Coronary artery (tissue), 2 donors: ENCODE results near the gene CARD16.
"Not testable (repeated sequence)": the region's sequence is repeated elsewhere in the genome, so short reads cannot be mapped to it uniquely, and the experiment has no call there.

Experiments used
- DNase-seq: peaks from one replicate; pipeline ENCODE4 v3.0.0-alpha.2; 2017; ENCODE audit warnings: low spot score
- H3K27ac ChIP-seq, 2 donors: fragments of 200-600 bp; sonication (generic); one replicate each; pipeline ENCODE4 v1.5.1; 2016 to 2019
- H3K4me3 ChIP-seq: fragments of 200-600 bp; sonication (generic); 2 replicates; pipeline ENCODE4 v1.5.1; 2016; ENCODE audit warnings: mild to moderate bottlenecking, moderate library complexity
- TF ChIP-seq, protein P1 (sequence below): fragments of 200-600 bp; sonication (generic); IDR thresholded peaks from one replicate; pipeline ENCODE4 v1.5.1; 2019; ENCODE audit warnings: antibody characterized with exemption

CARD16 gene

DNA sequence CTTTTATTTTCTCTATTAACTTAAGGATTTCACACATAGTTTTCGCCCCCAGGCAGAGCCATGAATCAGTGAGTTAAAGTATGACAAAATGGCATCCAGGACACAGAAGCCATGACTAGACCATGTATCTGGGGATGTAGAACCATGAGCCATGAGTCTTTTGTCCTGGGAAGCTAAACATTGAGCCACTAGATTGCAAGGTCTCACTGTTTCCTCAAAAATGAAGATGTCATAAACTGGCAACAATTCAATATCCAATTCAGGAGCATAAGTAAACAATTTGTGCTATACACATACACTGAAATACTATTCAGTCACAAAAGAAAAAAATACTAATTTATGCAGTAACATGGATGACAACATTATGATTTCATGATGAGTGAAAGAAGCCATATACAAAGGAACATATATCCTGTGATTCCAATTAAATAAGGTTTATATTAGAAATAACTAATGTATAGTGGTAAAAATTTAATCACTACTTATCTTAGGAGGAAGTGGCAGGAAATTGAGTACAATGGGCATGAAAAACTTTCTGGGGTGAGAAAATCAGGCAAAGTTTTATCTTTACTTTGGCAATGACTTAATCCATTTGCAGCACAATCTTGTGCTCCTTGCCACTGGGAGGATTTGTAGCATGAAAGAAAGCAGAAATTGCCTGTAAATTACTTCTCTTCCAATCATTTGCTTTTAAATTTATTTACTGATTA is 28.5 kb upstream of the CARD16 start:
- TF ChIP-seq, protein P1, sequence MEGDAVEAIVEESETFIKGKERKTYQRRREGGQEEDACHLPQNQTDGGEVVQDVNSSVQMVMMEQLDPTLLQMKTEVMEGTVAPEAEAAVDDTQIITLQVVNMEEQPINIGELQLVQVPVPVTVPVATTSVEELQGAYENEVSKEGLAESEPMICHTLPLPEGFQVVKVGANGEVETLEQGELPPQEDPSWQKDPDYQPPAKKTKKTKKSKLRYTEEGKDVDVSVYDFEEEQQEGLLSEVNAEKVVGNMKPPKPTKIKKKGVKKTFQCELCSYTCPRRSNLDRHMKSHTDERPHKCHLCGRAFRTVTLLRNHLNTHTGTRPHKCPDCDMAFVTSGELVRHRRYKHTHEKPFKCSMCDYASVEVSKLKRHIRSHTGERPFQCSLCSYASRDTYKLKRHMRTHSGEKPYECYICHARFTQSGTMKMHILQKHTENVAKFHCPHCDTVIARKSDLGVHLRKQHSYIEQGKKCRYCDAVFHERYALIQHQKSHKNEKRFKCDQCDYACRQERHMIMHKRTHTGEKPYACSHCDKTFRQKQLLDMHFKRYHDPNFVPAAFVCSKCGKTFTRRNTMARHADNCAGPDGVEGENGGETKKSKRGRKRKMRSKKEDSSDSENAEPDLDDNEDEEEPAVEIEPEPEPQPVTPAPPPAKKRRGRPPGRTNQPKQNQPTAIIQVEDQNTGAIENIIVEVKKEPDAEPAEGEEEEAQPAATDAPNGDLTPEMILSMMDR: no peak
- H3K4me3 ChIP-seq: no peak overlapping the region
- no peak for DNase-seq
- no peak overlapping the region for H3K27ac ChIP-seq

DNA sequence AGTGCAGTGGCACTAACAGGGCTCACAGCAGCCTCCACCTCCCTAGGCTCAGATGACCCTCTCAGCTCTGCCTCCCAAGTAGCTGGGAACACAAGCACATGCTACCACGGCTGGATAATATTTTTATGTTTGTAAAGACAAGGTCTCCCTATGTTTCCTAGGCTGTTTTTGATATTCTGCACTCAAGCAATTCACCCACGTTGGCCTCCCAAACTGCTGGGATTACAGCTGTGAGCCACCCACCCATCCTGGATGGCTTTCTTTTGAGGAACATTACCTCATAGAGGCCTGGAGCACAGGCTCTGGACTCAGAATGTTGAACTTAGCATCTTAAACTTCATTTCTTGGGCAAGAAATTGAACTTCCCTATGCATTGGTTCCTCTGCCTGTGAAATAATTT is 26.9 kb upstream of the CARD16 start:
- DNase-seq, H3K27ac ChIP-seq, H3K4me3 ChIP-seq: not testable (repeated sequence)

DNA sequence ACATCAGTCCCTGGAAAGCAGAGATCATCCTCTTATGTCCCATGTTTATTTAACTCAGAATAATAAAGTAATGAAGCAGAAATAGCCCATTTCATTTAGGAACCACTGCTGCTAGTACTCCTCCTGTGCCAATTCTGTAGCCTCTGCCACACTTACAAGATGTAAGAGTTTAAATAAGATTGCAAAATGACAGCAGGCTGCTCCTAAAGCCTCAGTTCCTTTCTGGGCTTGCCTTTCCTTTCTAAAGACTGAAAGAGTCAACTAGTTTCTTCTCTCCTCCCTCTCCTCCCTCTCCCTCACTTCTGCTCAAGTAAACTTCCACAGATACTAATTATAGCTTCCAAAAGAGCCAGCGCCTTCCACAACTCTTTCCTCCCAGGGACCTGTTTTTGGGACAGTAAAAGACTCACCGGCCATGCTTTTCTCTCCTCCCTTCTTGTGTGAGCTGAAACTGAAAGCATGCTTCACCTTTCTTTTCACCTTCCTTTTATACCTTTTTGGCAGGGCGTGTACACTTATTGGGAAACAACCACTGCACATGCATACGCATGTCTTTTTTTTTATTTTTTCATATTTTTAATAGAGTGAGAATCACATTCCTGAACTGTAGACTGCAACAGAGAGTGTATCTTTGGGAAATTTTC is 26.1 kb upstream of the CARD16 start:
- H3K27ac ChIP-seq: no peak overlapping the region
- TF ChIP-seq, protein P1: no peak
- H3K4me3 ChIP-seq: no peak overlapping the region
- DNase-seq: no peak

DNA sequence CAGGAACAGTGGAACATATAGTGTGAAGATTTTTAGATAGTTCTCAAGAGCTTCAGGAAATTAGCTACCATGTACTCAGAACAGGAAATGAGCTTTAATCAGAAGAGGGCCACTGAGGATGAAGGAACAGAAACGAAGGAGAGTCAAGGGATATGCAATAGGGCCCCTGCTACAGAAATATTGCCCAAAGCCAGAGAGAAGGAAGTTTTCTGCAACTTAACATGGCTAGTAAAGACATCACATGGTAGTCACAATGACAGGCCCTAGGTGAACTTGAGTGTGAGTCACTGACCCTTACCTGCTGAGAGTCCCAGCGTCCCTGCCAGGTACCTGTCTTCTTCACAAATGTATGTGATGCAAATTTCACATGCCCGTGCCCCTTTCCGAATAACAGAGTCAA is 25.2 kb upstream of the CARD16 start:
- H3K4me3 ChIP-seq: no peak overlapping the region
- no peak overlapping the region for H3K27ac ChIP-seq
- TF ChIP-seq, protein P1: no peak
- no peak for DNase-seq

DNA sequence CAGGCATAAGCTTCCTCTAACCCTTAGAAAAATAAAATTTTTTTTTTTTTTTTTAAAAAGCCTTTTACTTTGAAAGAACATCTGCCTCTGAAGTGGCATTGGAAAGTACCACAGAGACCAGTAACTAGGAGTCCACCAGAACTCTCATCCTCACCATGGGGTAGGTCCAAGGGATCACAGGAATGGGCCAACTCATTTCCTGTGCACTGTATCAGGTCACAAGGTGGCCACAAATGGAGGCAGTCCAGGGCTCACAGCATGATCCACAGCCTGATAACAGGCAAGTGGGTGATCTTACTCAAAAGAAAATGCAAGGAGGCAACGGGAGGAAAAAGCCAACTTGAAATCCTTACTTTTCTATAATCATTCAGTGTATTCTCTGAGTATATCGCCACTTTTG is 24.6 kb upstream of the CARD16 start:
- not testable (repeated sequence) for H3K4me3 ChIP-seq, DNase-seq, H3K27ac ChIP-seq

DNA sequence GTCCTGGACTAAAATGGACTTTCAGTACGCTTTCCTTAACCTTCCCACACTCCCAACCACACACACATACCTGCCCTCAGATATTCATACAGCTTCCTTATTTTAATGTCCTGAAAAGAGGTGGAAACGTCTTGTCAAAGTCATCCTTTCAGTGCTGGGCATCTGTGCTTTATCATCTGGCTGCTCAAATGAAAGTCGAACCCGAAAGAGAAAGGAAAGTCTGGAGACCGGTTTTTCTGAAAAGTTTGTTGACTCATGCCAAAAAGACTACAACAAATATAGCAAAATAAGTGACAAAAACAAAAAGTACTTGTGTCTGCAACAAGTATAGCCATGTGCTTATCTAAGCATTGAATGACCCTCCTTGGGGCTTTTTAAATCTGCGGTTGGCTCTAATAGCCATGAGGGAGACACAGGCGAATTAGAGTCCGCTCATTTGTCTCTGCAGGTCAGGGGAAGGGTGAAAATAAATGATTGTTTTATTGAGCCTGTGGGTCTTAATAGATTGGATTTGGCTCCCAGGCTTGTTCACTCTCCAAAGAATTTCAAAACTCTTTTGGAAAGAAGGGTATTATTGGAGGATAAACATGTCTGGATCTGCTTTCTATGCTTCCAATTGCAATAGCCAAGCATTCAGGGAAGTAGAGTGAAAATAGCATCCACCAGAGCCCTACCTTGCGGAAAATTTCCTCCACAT is 18.3 kb upstream of the CARD16 start:
- not testable (repeated sequence) for H3K4me3 ChIP-seq, H3K27ac ChIP-seq, DNase-seq

DNA sequence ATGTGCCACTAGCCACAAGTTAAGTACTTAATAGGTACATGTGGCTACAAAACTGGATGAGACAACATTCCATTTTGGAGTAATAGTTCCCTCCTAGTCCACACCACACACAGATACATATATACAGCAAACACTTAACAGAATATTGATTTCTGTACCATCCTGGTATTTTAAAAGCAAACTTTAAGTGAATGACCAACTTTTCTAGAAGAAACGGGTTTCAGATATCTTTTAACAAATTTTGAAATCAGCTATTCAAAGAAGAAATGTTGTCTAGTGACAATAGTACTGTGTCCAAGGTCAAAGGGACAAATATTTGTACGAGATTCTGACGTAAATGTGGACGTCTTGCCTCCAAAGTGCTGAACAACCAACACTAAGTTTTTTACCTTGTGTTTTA is 12.3 kb upstream of the CARD16 start:
- DNase-seq: no peak

DNA sequence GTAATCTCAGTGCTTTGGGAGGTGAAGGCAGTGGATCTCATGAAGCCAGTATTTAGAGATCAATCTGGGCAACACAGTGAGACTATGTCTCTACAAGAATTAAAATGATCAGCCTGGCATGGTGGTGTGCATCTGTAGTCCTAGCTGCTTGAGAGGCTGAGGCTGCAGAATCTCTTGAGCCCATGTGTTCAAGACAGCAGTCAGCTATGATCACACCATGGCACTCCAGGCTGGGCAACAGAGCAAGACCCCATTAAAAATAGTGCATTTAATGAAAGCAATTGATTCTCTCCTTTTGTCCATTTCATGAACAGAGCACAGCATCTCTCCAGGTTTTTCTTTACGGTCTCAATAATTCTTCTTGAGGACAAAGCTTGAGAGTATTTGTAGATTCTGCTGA is 11.3 kb upstream of the CARD16 start:
- DNase-seq: no peak
- TF ChIP-seq, protein P1: no peak
- no peak overlapping the region for H3K27ac ChIP-seq

More for the DNA sequence above, 12.3 kb upstream of the CARD16 start:
- Histone ChIP-seq H3K4me3 (no peak overlapping the region), H3K27ac (no peak overlapping the region)
- TF ChIP-seq, protein P1: no peak

More for the DNA sequence above, 11.3 kb upstream of the CARD16 start:
- no peak overlapping the region for H3K4me3 ChIP-seq
